OCI-LY7 (cell line): ENCODE measurements around the gene LYG2. TPM values are rescaled to one million over a fixed set of nuclear protein-coding genes. Genes with fewer than 3 reads are reported as not detected.

Experiments used
- BruUV-seq: library from RNA; stranded (reverse); fragments of 400-500 nt; replicated peaks from 2 replicates; lab custom pipeline; 2021; lab: Mats Ljungman, UMichigan
- CTCF ChIA-PET: fragments of 300-600 bp; sonication (Branson Sonifier 250); formaldehyde crosslinking; loops from one replicate; lab custom pipeline; 2022; ENCODE audit warnings: antibody characterized with exemption; ENCODE audit not compliant: unreplicated experiment; lab: Charles Lee
- POLR2A ChIA-PET: fragments of 300-600 bp; sonication (Branson Sonifier 250); formaldehyde crosslinking; loops from one replicate; lab custom pipeline; 2022; ENCODE audit warnings: antibody characterized with exemption; lab: Charles Lee
- DNase-seq: peaks from one replicate; pipeline ENCODE4 v3.0.0-alpha.2; 2015; ENCODE audit warnings: low spot score
- H2AFZ ChIP-seq: fragments of 200-600 bp; sonication (generic), shearing (Covaris generic); 2 replicates; pipeline ENCODE4 v1.6.1; 2014; ENCODE audit warnings: mild to moderate bottlenecking, antibody characterized with exemption, low read length, moderate library complexity
- H3K27ac ChIP-seq: fragments of 200-600 bp; sonication (generic); 2 replicates; pipeline ENCODE4 v1.5.1; 2014; ENCODE audit warnings: mixed run types, low read depth, mild to moderate bottlenecking, moderate library complexity, low read length, inconsistent platforms; ENCODE audit not compliant: poor library complexity, severe bottlenecking
- H3K36me3 ChIP-seq: fragments of 200-600 bp; sonication (generic); 2 replicates; pipeline ENCODE4 v1.6.1; 2014; ENCODE audit warnings: mild to moderate bottlenecking, antibody characterized with exemption, low read length, moderate library complexity, mixed read lengths; ENCODE audit not compliant: insufficient read depth
- H3K4me1 ChIP-seq: fragments of 200-600 bp; sonication (generic); 2 replicates; pipeline ENCODE4 v1.5.1; 2014; ENCODE audit warnings: mild to moderate bottlenecking, low read length; ENCODE audit not compliant: insufficient read depth, poor library complexity, severe bottlenecking
- H3K4me2 ChIP-seq: fragments of 200-600 bp; sonication (generic); 2 replicates; pipeline ENCODE4 v1.6.1; 2014; ENCODE audit warnings: mild to moderate bottlenecking, low read length
- H3K4me3 ChIP-seq: fragments of 200-600 bp; sonication (generic); 2 replicates; pipeline ENCODE4 v1.5.1; 2014; ENCODE audit warnings: mild to moderate bottlenecking, low read depth, low read length; ENCODE audit not compliant: poor library complexity, severe bottlenecking
- H3K79me2 ChIP-seq: fragments of 200-600 bp; sonication (generic); 2 replicates; pipeline ENCODE4 v1.6.1; 2016; ENCODE audit warnings: low read depth, mild to moderate bottlenecking, low read length, moderate library complexity, mixed read lengths; ENCODE audit not compliant: insufficient read depth
- H3K9me2 ChIP-seq: fragments of 200-600 bp; sonication (generic); 2 replicates; pipeline ENCODE4 v1.6.1; 2016; ENCODE audit warnings: mild to moderate bottlenecking, low read length, mixed read lengths; ENCODE audit not compliant: insufficient read depth
- H3K9me3 ChIP-seq: fragments of 200-600 bp; sonication (generic); 2 replicates; pipeline ENCODE4 v1.6.1; 2014; ENCODE audit warnings: mild to moderate bottlenecking, mixed run types, low read length, mixed read lengths
- H4K20me1 ChIP-seq: fragments of 200-600 bp; sonication (generic); 2 replicates; pipeline ENCODE4 v1.6.1; 2014; ENCODE audit warnings: mild to moderate bottlenecking, antibody characterized with exemption, low read length, moderate library complexity, mixed read lengths; ENCODE audit not compliant: insufficient read depth
- EZH2phosphoT487 ChIP-seq: fragments of 200-600 bp; sonication (generic); IDR thresholded peaks from 2 replicates; pipeline ENCODE4 v1.6.1; 2018; ENCODE audit warnings: low read depth, borderline replicate concordance, mild to moderate bottlenecking, mixed run types, antibody characterized with exemption, low read length, moderate library complexity, mixed read lengths
- intact Hi-C: fragments of 100-400 bp; cut with micrococcal nuclease; formaldehyde crosslinking; loops from one replicate; pipeline ENCODE4 v1.10.0; 2022; ENCODE audit not compliant: unreplicated experiment
- total RNA-seq, 2 experiments: library from RNA; depleted of rRNA in 1 of 2; stranded (reverse); fragments of >200 nt in 1 of 2; shearing (Covaris generic) in 1 of 2; gene quantifications; 2 replicates each; pipeline ENCODE4 v1.2.3, GENCODE V29; 2014 to 2022
- TF ChIP-seq, protein P1 (sequence below): fragments of 200-600 bp; sonication (generic); conservative IDR thresholded peaks from 2 replicates; pipeline ENCODE4 v1.5.1; 2014; ENCODE audit warnings: mild to moderate bottlenecking, antibody characterized with exemption, low read length, moderate library complexity, mixed read lengths

Gene LYG2
- total RNA-seq, 2 experiments from 2014 or later: not detected

DNA sequence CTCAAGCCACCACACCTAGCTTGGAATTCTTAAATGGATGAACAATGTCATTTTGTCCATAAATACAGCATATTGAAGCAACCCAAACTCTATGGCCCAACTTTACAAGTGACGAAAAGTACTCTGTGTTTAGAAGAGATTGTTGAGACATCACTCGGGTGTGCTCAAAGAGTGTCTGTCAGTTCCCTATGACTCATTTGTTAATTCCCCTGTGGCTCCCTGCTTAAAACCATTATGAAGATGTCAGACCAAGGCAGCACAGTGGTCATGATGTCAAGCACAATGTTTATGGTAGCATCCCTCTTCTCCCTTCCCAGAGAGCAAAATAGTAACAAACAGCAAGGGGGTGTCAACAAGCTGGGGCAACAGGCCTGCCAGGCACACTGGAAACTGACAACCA, 42.5 kb upstream of the LYG2 start:
- H3K79me2 ChIP-seq: no peaks in the 10 kb centered on the region
- H3K4me3 ChIP-seq: no peak overlapping the region
- H3K36me3 ChIP-seq: no peaks in the 10 kb centered on the region
- H3K4me2 ChIP-seq: no peak overlapping the region
- H2AFZ ChIP-seq: no peak overlapping the region
- TF ChIP-seq, protein P1, sequence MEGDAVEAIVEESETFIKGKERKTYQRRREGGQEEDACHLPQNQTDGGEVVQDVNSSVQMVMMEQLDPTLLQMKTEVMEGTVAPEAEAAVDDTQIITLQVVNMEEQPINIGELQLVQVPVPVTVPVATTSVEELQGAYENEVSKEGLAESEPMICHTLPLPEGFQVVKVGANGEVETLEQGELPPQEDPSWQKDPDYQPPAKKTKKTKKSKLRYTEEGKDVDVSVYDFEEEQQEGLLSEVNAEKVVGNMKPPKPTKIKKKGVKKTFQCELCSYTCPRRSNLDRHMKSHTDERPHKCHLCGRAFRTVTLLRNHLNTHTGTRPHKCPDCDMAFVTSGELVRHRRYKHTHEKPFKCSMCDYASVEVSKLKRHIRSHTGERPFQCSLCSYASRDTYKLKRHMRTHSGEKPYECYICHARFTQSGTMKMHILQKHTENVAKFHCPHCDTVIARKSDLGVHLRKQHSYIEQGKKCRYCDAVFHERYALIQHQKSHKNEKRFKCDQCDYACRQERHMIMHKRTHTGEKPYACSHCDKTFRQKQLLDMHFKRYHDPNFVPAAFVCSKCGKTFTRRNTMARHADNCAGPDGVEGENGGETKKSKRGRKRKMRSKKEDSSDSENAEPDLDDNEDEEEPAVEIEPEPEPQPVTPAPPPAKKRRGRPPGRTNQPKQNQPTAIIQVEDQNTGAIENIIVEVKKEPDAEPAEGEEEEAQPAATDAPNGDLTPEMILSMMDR: no peak
- TF ChIP-seq EZH2phosphoT487: no peak
- CTCF ChIA-PET: no interaction called here
- intact Hi-C loops: no loop called here
- POLR2A ChIA-PET: no interaction called here
- H3K4me1 ChIP-seq: no peaks in the 10 kb centered on the region
- no TSS peak for BruUV-seq
- DNase-seq: no peak
- H4K20me1 ChIP-seq: no peaks in the 10 kb centered on the region
- no peaks in the 10 kb centered on the region for H3K9me3 ChIP-seq
- H3K9me2 ChIP-seq: no peaks in the 10 kb centered on the region
- no peak overlapping the region for H3K27ac ChIP-seq

DNA sequence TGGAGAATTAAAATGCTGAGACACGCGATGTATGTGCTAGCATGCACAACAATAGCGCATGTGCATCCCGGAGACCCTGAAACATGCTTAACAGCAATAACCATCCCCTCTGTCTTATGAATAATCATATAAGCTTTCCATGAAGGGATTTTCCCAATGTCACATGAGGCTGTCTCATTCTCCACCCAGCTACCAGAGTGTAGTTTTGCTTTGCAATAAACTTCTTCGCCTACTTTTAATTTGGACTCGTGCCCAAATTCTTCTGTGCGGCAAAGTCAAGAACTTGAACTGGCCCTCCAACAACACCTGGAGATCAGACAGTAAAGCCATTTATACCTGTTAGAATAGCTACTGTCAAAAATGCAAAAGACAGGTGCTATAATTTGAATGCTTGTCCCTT, 30.1 kb upstream of the LYG2 start:
- no peak for DNase-seq
- ChIA-PET CTCF (no interaction called here), POLR2A (interaction anchor here (0.6 kb wide), 1 partner anchor 32 kb away, joined by 3 read pairs; no protein-coding TSS in a partner anchor)
- no peak overlapping the region for H3K4me3 ChIP-seq
- no peak overlapping the region for H2AFZ ChIP-seq
- BruUV-seq: no TSS peak
- no peak for TF ChIP-seq EZH2phosphoT487
- TF ChIP-seq, protein P1: no peak
- no peak overlapping the region for H3K27ac ChIP-seq
- H3K4me1 ChIP-seq: no peaks in the 10 kb centered on the region
- H3K4me2 ChIP-seq: no peak overlapping the region
- no peaks in the 10 kb centered on the region for H4K20me1 ChIP-seq
- H3K36me3 ChIP-seq: peaks cover 9% of the 10 kb centered on the region
- H3K9me2 ChIP-seq: no peaks in the 10 kb centered on the region
- intact Hi-C loops: no loop called here
- no peaks in the 10 kb centered on the region for H3K9me3 ChIP-seq
- no peaks in the 10 kb centered on the region for H3K79me2 ChIP-seq

DNA sequence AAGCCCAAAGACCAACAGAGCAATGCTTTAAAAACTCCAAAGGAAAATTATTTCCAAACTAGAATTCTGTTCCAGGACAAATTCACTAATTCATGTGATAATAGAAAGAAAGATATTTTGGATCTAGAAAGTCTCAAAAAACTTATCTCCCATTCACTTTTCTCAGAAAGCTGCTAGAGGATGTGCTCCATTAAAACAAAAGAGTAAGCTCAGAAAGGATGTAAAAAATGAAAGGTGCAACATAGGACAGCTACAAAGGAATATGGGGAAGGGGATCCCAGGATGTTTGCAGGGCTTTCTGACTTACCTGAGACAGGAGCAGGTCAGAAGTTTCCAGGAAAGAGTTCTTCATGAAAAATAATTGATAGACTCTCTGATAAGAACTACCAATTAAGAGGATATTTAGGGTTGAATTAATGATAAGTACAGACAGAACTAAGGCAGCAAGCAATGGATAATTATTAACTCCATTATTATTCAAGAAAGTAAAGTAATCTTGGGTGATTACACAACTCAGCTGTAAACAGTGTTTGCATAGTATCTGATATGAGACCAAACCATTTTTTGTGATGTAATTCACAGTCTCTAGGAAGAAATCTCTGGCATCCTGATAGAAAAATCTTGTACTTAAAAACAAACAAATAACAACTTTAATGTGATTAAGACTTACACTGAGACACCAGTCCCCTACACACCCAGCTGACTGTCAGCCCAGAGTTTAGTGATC, 24.7 kb upstream of the LYG2 start:
- Histone ChIP-seq H3K4me3 (no peak overlapping the region), H2AFZ (no peak overlapping the region), H3K4me1 (no peaks in the 10 kb centered on the region), H3K79me2 (no peaks in the 10 kb centered on the region), H3K27ac (no peak overlapping the region), H4K20me1 (no peaks in the 10 kb centered on the region), H3K9me3 (peaks cover 8% of the 10 kb centered on the region), H3K36me3 (peaks cover 9% of the 10 kb centered on the region), H3K4me2 (no peak overlapping the region), H3K9me2 (no peaks in the 10 kb centered on the region)
- intact Hi-C loops: no loop called here
- BruUV-seq: no TSS peak
- DNase-seq: no peak
- TF ChIP-seq, protein P1: no peak
- POLR2A ChIA-PET: no interaction called here
- CTCF ChIA-PET: no interaction called here
